ENCODE results near the gene UMOD.

DNA sequence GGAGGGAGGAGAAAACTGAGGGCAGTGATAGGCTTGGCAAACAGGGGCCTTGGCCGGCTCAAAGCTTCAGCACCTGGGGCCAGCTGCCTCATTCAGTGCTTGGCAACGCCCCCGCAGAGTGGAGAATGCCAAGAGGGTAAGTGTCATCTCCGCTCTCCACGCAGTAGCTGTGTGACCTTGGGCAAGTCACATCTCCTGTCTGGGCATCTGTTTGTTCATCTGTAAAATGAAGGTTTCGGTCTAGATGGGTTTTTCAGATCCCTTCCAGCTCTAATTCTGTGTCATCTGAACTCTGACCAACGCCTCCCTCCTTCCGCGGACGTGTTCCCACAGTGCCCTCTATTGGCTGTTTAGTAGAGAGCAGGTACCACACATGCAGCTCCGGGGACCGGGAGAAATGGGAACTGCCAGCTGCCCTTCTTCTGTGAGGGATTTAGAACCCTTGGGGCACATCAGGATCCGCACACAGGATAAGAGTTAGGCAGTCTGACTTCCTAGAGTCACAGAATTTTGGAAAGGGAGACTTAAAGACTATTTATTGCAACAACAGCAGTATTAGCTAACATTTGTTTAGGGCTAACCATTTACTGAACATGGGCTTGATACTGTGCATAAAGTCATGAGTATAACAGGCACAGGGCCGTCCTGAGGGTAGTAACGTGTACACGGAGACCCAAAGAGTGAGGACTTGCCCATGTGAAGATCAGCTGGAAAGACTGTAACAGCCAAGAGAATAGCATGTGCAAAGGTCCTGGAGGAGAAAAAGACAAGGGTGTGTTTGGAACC lies 52.0 kb downstream of the UMOD start:
- no peak for TF ChIP-seq EZH2 (IDR thresholded peaks at IDR 0.05; ENCODE audit: low read depth)
- TF ChIP-seq, protein P1, sequence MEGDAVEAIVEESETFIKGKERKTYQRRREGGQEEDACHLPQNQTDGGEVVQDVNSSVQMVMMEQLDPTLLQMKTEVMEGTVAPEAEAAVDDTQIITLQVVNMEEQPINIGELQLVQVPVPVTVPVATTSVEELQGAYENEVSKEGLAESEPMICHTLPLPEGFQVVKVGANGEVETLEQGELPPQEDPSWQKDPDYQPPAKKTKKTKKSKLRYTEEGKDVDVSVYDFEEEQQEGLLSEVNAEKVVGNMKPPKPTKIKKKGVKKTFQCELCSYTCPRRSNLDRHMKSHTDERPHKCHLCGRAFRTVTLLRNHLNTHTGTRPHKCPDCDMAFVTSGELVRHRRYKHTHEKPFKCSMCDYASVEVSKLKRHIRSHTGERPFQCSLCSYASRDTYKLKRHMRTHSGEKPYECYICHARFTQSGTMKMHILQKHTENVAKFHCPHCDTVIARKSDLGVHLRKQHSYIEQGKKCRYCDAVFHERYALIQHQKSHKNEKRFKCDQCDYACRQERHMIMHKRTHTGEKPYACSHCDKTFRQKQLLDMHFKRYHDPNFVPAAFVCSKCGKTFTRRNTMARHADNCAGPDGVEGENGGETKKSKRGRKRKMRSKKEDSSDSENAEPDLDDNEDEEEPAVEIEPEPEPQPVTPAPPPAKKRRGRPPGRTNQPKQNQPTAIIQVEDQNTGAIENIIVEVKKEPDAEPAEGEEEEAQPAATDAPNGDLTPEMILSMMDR (conservative IDR thresholded peaks at IDR 0.05) = peak; percentile 75
